Measurements from ENCODE around the gene DNAH7.

Gene DNAH7

DNA sequence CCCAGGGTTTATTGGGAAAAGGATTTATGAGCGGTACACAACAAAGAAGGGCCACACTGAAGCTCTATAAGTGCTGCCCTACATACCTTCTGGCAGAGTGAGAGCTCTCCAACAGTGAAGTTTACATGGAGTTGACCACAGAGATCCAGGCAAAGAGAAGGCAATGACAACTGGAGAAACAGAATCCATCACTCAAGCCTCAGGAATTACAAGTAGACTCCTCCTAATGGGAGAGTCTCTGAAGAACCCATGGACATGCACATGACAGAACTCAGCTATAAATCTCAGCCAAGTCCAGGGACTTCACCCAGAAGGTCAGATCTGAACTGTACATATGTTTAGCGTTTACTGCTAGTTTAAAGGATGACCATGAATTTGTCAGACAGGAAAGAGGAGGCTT is 164.7 kb downstream of the DNAH7 start:
- Histone ChIP-seq H3K9me3 (ENCODE audit: control insufficient read depth, low read depth, low read length) (no peaks in the 10 kb centered on the region), H3K36me3 (ENCODE audit: control insufficient read depth, low read depth, low read length) (no peaks in the 10 kb centered on the region), H3K9ac (ENCODE audit: low read length) (no peak overlapping the region), H3K4me3 (ENCODE audit: low read length) (no peak overlapping the region), H3K27ac (ENCODE audit: low read length) (no peak overlapping the region), H3K4me1 (ENCODE audit: control insufficient read depth, low read depth, low read length) (no peaks in the 10 kb centered on the region), H3K27me3 (ENCODE audit: control insufficient read depth, insufficient read depth, low read length) (no peaks in the 10 kb centered on the region)

DNA sequence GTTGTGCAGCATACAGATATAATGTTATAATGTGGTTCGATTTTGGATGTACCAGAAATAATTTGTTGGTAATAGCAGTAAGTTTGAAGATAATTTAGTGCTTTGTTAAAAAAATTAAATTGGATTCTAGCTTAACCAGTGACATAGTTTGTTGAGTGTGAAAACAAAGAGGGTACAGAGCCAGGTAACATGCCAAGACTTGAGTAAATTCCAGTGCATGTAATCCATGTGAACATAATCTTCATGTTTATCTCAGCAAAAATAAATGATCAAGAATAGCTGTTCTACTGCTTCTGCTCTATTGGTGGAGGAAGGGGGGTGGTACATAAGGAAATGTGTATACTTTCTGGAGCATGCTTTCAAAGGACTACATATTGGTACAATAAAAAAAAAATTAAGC is 165.8 kb downstream of the DNAH7 start:
- no peak overlapping the region for H3K27ac ChIP-seq (ENCODE audit: low read length)
- H3K27me3 ChIP-seq (ENCODE audit: control insufficient read depth, insufficient read depth, low read length): no peaks in the 10 kb centered on the region
- no peak overlapping the region for H3K4me3 ChIP-seq (ENCODE audit: low read length)
- no peaks in the 10 kb centered on the region for H3K4me1 ChIP-seq (ENCODE audit: control insufficient read depth, low read depth, low read length)
- H3K9me3 ChIP-seq (ENCODE audit: control insufficient read depth, low read depth, low read length): no peaks in the 10 kb centered on the region
- H3K9ac ChIP-seq (ENCODE audit: low read length): no peak overlapping the region
- H3K36me3 ChIP-seq (ENCODE audit: control insufficient read depth, low read depth, low read length): no peaks in the 10 kb centered on the region

DNA sequence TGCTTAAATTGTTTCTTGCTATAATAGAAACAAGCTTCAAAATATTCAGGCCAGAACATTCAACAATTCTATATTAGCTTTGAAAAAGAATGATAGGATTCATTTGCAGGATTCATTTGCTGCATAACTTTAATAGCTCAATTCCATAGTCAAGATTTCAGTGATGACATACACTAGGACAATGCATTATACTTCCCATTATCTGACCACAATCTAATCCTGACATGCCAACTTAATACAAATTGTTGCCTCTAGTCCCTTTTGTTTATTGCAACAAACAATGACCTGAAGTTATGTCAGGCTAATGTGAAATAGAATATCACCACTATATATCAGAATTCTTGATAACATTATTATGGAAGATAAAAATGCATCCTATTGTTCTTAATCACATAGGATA is 169.4 kb downstream of the DNAH7 start:
- no peak overlapping the region for H3K4me3 ChIP-seq (ENCODE audit: low read length)
- H3K27me3 ChIP-seq (ENCODE audit: control insufficient read depth, insufficient read depth, low read length): no peaks in the 10 kb centered on the region
- H3K9ac ChIP-seq (ENCODE audit: low read length): no peak overlapping the region
- no peaks in the 10 kb centered on the region for H3K4me1 ChIP-seq (ENCODE audit: control insufficient read depth, low read depth, low read length)
- no peaks in the 10 kb centered on the region for H3K36me3 ChIP-seq (ENCODE audit: control insufficient read depth, low read depth, low read length)
- no peak overlapping the region for H3K27ac ChIP-seq (ENCODE audit: low read length)
- H3K9me3 ChIP-seq (ENCODE audit: control insufficient read depth, low read depth, low read length): no peaks in the 10 kb centered on the region

DNA sequence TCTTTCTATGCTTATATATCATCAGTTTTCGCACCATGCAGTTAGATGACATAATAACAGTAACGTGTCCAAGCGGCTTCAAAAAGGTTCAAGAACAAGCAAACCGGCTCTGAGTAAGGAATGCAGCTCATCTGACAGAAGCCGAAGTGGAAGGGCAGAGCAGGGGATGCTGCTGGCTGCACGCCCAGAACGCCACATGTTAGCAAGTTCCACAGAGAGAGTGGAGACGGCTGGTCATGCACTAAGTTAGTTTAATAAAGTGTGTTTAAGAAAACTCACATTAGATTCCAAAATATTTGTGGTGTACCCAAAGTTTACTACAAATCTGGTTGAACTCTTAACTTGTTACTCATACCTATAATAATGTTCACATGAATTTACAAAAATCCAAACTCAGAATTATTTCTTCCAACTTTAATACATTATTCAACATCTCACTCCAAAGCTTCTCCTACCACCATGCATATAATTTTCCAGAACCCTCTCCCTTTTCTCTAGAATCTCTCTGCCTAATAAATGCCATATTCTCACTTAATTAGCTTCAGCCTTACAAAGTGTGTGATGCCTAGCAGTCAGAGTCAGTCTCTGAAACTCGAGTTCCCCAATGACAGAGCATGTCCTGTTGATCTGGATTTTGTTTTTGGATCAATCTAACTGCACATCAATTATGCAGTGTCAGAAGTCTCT is 170.0 kb downstream of the DNAH7 start:
- no peaks in the 10 kb centered on the region for H3K9me3 ChIP-seq (ENCODE audit: control insufficient read depth, low read depth, low read length)
- H3K27me3 ChIP-seq (ENCODE audit: control insufficient read depth, insufficient read depth, low read length): no peaks in the 10 kb centered on the region
- no peak overlapping the region for H3K9ac ChIP-seq (ENCODE audit: low read length)
- H3K36me3 ChIP-seq (ENCODE audit: control insufficient read depth, low read depth, low read length): no peaks in the 10 kb centered on the region
- no peaks in the 10 kb centered on the region for H3K4me1 ChIP-seq (ENCODE audit: control insufficient read depth, low read depth, low read length)
- no peak overlapping the region for H3K4me3 ChIP-seq (ENCODE audit: low read length)
- H3K27ac ChIP-seq (ENCODE audit: low read length): no peak overlapping the region

DNA sequence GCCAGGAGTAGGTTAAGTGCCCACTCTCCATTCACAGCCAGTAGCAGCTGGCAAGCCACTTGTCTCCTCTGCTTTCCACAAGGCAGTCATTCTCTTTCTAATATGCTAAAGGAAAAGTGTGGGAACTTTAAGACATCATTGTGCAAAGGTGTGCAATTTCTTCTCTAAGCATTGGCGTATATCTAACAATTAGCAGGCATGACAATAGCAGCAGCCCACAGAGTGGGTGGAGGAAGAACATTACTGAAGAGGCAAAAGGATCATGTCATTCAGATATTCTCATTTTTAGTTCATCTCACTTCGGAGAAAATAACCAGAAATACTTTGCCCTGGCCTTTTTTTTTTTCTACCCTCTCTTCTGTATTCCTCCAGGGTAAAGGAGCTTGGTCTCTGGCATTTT is 177.6 kb downstream of the DNAH7 start:
- Histone ChIP-seq H3K27me3 (ENCODE audit: control insufficient read depth, insufficient read depth, low read length) (no peaks in the 10 kb centered on the region), H3K9me3 (ENCODE audit: control insufficient read depth, low read depth, low read length) (no peaks in the 10 kb centered on the region), H3K4me3 (ENCODE audit: low read length) (no peak overlapping the region), H3K9ac (ENCODE audit: low read length) (no peak overlapping the region), H3K36me3 (ENCODE audit: control insufficient read depth, low read depth, low read length) (no peaks in the 10 kb centered on the region), H3K27ac (ENCODE audit: low read length) (no peak overlapping the region), H3K4me1 (ENCODE audit: control insufficient read depth, low read depth, low read length) (no peaks in the 10 kb centered on the region)

DNA sequence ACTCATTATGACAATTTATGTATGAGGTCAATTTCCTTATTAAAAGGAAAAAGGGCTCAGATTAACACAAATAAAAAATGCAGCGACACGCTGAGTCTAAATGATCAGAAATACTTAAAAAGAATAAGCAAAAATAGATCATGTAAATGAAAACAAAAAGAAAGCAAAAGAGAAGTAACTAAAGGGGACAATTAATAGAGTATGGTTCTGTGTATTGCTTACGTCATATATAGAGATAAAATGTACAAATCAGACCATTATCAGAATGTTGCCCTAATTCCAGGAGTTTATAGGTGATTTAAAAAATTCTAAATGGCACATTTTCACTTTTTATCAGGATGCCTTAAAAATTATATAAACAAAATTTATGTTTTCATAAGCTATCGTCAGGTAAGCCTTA is 189.5 kb downstream of the DNAH7 start:
- no peak overlapping the region for H3K27ac ChIP-seq (ENCODE audit: low read length)
- H3K27me3 ChIP-seq (ENCODE audit: control insufficient read depth, insufficient read depth, low read length): no peaks in the 10 kb centered on the region
- no peaks in the 10 kb centered on the region for H3K36me3 ChIP-seq (ENCODE audit: control insufficient read depth, low read depth, low read length)
- no peak overlapping the region for H3K9ac ChIP-seq (ENCODE audit: low read length)
- H3K4me3 ChIP-seq (ENCODE audit: low read length): no peak overlapping the region
- no peaks in the 10 kb centered on the region for H3K4me1 ChIP-seq (ENCODE audit: control insufficient read depth, low read depth, low read length)
- H3K9me3 ChIP-seq (ENCODE audit: control insufficient read depth, low read depth, low read length): no peaks in the 10 kb centered on the region

DNA sequence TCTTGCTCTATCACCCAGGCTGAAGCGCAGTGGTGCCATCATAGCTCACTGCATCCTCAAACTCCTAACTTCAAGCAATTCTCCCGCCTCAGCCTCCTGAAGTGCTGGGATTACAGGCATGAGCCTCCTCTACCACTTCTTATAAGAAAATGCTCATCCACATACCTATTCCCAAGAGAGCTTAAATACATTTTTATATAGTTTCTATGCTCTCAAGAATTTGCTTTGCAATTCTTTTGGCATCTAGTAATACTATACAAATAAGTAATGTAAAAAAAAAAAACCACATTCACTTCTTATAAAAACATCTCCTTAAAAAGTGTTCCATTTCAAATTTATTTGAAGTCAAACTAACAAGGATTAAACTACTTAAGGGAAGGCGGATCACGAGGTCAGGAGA is 197.3 kb downstream of the DNAH7 start:
- no peak overlapping the region for H3K9ac ChIP-seq (ENCODE audit: low read length)
- no peaks in the 10 kb centered on the region for H3K4me1 ChIP-seq (ENCODE audit: control insufficient read depth, low read depth, low read length)
- H3K4me3 ChIP-seq (ENCODE audit: low read length): no peak overlapping the region
- no peak overlapping the region for H3K27ac ChIP-seq (ENCODE audit: low read length)
- no peaks in the 10 kb centered on the region for H3K27me3 ChIP-seq (ENCODE audit: control insufficient read depth, insufficient read depth, low read length)
- H3K36me3 ChIP-seq (ENCODE audit: control insufficient read depth, low read depth, low read length): no peaks in the 10 kb centered on the region
- no peaks in the 10 kb centered on the region for H3K9me3 ChIP-seq (ENCODE audit: control insufficient read depth, low read depth, low read length)

DNA sequence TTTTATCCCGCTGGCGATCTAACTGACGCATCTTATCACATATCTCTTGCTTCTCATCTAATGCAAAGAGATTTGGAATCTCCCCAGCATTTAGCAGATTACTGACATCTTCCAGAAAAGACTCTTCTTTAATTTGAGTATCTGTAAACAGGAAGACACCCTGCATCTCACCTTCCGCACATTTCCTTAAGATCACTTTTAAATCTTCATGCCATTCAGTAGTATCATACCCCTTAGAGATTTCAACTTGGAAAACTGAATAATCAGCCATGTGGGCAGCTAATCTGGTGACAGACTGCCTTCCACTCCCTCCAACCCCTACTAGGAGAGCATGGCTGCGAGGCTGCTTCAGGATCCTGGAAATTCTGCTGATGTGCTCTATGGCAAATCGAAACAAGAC is 204.3 kb downstream of the DNAH7 start:
- Histone ChIP-seq H3K9ac (ENCODE audit: low read length) (no peak overlapping the region), H3K27me3 (ENCODE audit: control insufficient read depth, insufficient read depth, low read length) (no peaks in the 10 kb centered on the region), H3K4me1 (ENCODE audit: control insufficient read depth, low read depth, low read length) (peaks cover 3% of the 10 kb centered on the region), H3K36me3 (ENCODE audit: control insufficient read depth, low read depth, low read length) (no peaks in the 10 kb centered on the region), H3K9me3 (ENCODE audit: control insufficient read depth, low read depth, low read length) (no peaks in the 10 kb centered on the region), H3K4me3 (ENCODE audit: low read length) (no peak overlapping the region), H3K27ac (ENCODE audit: low read length) (no peak overlapping the region)

DNA sequence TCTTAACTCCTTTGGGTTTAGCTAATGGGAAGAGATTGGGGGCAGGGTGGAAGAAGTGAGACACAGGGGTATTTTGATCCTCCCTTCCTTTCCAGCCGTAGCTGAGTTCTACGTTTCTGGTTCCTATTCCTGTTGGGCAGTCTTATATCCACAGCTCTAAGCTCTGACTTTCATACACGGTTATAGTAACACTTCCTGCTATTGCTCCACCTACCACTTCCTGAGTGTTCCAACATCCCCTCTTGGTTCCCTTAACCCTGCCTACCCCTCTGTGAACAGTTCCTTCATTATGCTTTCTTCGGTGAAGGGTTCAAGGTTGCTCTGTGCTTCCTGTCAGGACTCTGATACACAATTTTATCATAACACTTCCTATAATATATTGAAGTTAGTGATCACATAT is 205.1 kb downstream of the DNAH7 start:
- Histone ChIP-seq H3K9me3 (ENCODE audit: control insufficient read depth, low read depth, low read length) (no peaks in the 10 kb centered on the region), H3K9ac (ENCODE audit: low read length) (no peak overlapping the region), H3K4me3 (ENCODE audit: low read length) (no peak overlapping the region), H3K27ac (ENCODE audit: low read length) (no peak overlapping the region), H3K4me1 (ENCODE audit: control insufficient read depth, low read depth, low read length) (peaks cover 3% of the 10 kb centered on the region), H3K27me3 (ENCODE audit: control insufficient read depth, insufficient read depth, low read length) (no peaks in the 10 kb centered on the region), H3K36me3 (ENCODE audit: control insufficient read depth, low read depth, low read length) (no peaks in the 10 kb centered on the region)

DNA sequence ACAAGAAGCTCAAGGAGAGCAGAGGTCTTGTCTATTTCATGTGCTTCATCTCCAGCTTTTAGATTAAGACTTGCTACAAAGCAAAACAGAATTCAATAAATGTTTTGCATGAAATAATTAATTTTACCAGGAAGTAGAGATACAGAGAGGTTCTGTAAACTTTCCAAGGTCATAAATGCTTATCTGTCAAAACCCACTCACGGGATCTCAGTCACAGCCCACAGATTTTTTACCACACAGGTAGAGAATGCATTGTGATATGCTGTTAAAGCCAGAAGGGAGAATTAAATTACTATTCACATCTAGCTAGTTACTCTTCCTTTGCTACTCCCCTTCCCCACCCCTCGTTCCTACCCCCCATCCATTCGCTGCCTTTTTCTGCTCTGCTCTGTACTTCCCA is 205.5 kb downstream of the DNAH7 start:
- Histone ChIP-seq H3K4me3 (ENCODE audit: low read length) (no peak overlapping the region), H3K9ac (ENCODE audit: low read length) (no peak overlapping the region), H3K27me3 (ENCODE audit: control insufficient read depth, insufficient read depth, low read length) (no peaks in the 10 kb centered on the region), H3K9me3 (ENCODE audit: control insufficient read depth, low read depth, low read length) (no peaks in the 10 kb centered on the region), H3K36me3 (ENCODE audit: control insufficient read depth, low read depth, low read length) (no peaks in the 10 kb centered on the region), H3K4me1 (ENCODE audit: control insufficient read depth, low read depth, low read length) (peaks cover 3% of the 10 kb centered on the region), H3K27ac (ENCODE audit: low read length) (no peak overlapping the region)

DNA sequence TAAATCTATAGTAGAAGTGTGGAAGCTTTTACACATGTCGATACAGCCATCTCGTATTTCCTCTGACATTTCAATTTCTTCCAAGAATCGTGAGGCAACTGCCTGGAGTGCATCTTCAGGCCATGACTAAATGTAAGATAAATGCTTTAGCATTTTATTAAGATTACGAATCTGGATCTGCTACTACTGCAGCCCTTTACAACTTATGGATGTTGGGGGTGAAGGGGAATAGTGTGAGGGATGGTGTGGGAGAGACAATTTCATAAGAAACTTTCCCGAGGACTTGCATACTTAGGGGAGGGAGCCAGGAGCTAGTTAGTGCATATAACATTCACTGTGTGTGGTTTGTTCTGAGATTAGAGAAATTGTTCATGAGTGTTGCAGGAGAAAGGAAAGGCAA is 206.8 kb downstream of the DNAH7 start:
- no peaks in the 10 kb centered on the region for H3K9me3 ChIP-seq (ENCODE audit: control insufficient read depth, low read depth, low read length)
- H3K27ac ChIP-seq (ENCODE audit: low read length): no peak overlapping the region
- H3K9ac ChIP-seq (ENCODE audit: low read length): no peak overlapping the region
- peaks cover 3% of the 10 kb centered on the region for H3K4me1 ChIP-seq (ENCODE audit: control insufficient read depth, low read depth, low read length)
- no peak overlapping the region for H3K4me3 ChIP-seq (ENCODE audit: low read length)
- H3K36me3 ChIP-seq (ENCODE audit: control insufficient read depth, low read depth, low read length): no peaks in the 10 kb centered on the region
- no peaks in the 10 kb centered on the region for H3K27me3 ChIP-seq (ENCODE audit: control insufficient read depth, insufficient read depth, low read length)

DNA sequence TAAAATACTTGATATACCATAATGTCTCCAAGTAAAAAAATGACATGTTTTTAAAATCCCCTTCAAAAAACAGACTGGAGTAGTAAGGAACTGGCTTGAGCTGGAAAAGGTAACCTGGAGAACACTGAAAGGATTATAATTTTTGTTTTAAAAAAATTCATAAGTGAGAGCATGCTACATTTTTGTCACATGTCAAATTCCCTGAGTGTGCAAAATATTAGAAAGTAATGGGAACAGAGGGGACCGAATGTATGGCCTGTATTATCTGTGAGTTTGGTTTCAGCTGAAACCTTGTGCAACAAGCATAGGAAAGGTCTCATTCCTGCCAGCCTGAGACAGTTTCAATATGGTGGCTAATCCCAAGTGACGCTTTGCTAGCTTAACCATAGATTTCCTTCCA is 209.1 kb downstream of the DNAH7 start:
- Histone ChIP-seq H3K4me3 (ENCODE audit: low read length) (no peak overlapping the region), H3K27me3 (ENCODE audit: control insufficient read depth, insufficient read depth, low read length) (no peaks in the 10 kb centered on the region), H3K9me3 (ENCODE audit: control insufficient read depth, low read depth, low read length) (no peaks in the 10 kb centered on the region), H3K27ac (ENCODE audit: low read length) (no peak overlapping the region), H3K4me1 (ENCODE audit: control insufficient read depth, low read depth, low read length) (no peaks in the 10 kb centered on the region), H3K9ac (ENCODE audit: low read length) (no peak overlapping the region), H3K36me3 (ENCODE audit: control insufficient read depth, low read depth, low read length) (no peaks in the 10 kb centered on the region)
